ENCODE data around the gene SMTN.

GRCh38 chr22:31081963-31082605 lies 966 bp downstream of the SMTN start:
- TF ChIP-seq CTCF (IDR thresholded peaks at IDR 0.05; ENCODE audit: low read length), result no peak
- TF ChIP-seq EZH2 (optimal IDR thresholded peaks at IDR 0.05; ENCODE audit: low read depth, low read length), result no peak
- TF ChIP-seq EZH2phosphoT487 (IDR thresholded peaks at IDR 0.05; ENCODE audit: low read length), result no peak

All from MM.1S (cell line).